Prostate gland (tissue), 1 donor: ENCODE measurements around the gene CRTAC1.

ENCODE experiments used
- POLR2A ChIP-seq: fragments of 450-650 bp; IDR thresholded peaks from one replicate; pipeline ENCODE4 v1.6.1; 2016; ENCODE audit warnings: antibody characterized with exemption, mild to moderate bottlenecking
- POLR2AphosphoS5 ChIP-seq: sonication (generic); formaldehyde crosslinking; IDR thresholded peaks from one replicate; pipeline ENCODE4 v1.6.1; 2017; ENCODE audit warnings: antibody characterized with exemption

DNA sequence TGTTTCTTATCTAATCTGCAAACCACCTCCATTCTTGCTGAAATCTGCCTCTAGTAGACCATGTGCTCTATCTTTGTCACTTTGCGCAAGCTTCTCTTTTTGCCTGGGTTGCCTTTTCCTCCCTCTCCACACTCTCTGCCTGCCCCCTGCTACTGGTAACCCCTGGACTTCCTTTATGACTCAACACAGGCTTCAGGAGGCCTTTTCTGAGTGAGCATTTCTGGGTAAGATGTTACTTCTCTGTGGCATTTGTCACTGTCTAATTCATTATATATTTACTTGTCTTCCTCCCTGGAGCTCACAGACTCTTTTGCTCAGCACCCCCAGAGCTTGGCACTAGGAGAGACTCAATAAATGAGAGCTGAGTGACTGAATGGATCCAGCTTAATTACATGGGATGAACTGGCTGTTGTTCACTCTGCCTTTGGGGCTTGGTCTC is 172.4 kb downstream of the CRTAC1 start:
- no peak for TF ChIP-seq POLR2A
- no peak for TF ChIP-seq POLR2AphosphoS5
